PC-9 (cell line): ENCODE data around the gene MAML3. TPM values are rescaled to one million over a fixed set of nuclear protein-coding genes. Genes with fewer than 3 reads are reported as not detected.

Experiments used
- Bru-seq: library from RNA; stranded (reverse); fragments of 400-500 nt; gene quantifications from one replicate; lab custom pipeline; 2021; lab: Mats Ljungman, UMichigan
- BruChase-seq, 2 experiments: library from RNA; stranded (reverse); fragments of 400-500 nt; gene quantifications; one replicate each; lab custom pipeline; 2021; lab: Mats Ljungman, UMichigan
- BruUV-seq: library from RNA; stranded (reverse); fragments of 400-500 nt; replicated peaks from 2 replicates; lab custom pipeline; 2021; lab: Mats Ljungman, UMichigan
- CTCF ChIA-PET: fragments of 300-600 bp; sonication (Branson Sonifier 250); formaldehyde crosslinking; loops from one replicate; lab custom pipeline; 2022; ENCODE audit warnings: antibody characterized with exemption; lab: Charles Lee
- POLR2A ChIA-PET: fragments of 300-600 bp; sonication (Branson Sonifier 250); formaldehyde crosslinking; loops from one replicate; lab custom pipeline; 2022; ENCODE audit warnings: antibody characterized with exemption; ENCODE audit not compliant: unreplicated experiment; lab: Charles Lee
- DNase-seq, 2 experiments: peaks; one replicate each; pipeline versions ENCODE4 v3.0.0 to v3.0.0-alpha.2; 2015 to 2022; ENCODE audit warnings: mixed read lengths in 1 of 2
- H2AFZ ChIP-seq: fragments of 200-600 bp; sonication (generic); 2 replicates; pipeline ENCODE4 v1.8.1; 2017; ENCODE audit warnings: antibody characterized with exemption
- H3F3A ChIP-seq: fragments of 200-600 bp; sonication (generic); 2 replicates; pipeline ENCODE4 v1.8.1; 2017; ENCODE audit warnings: antibody characterized with exemption, mild to moderate bottlenecking, low read depth; ENCODE audit not compliant: insufficient read depth
- H3K27ac ChIP-seq: fragments of 200-600 bp; sonication (generic); 2 replicates; pipeline ENCODE4 v1.6.1; 2016; ENCODE audit warnings: mixed run types
- H3K27me3 ChIP-seq: fragments of 200-600 bp; sonication (generic); 2 replicates; pipeline ENCODE4 v1.6.1; 2016; ENCODE audit warnings: low read depth, mixed run types; ENCODE audit not compliant: insufficient read depth
- H3K36me3 ChIP-seq: fragments of 200-600 bp; sonication (generic); 2 replicates; pipeline ENCODE4 v1.6.1; 2016; ENCODE audit warnings: low read depth, mixed run types
- H3K4me1 ChIP-seq: fragments of 200-600 bp; sonication (generic); replicated peaks from 2 replicates; pipeline ENCODE4 v1.6.1; 2016; ENCODE audit warnings: mixed run types; ENCODE audit not compliant: insufficient read depth
- H3K4me2 ChIP-seq: fragments of 200-600 bp; sonication (generic); 2 replicates; pipeline ENCODE4 v1.6.1; 2017; ENCODE audit warnings: mixed run types
- H3K4me3 ChIP-seq: fragments of 200-600 bp; sonication (generic); 2 replicates; pipeline ENCODE4 v1.6.1; 2016; ENCODE audit warnings: mixed run types
- H3K79me2 ChIP-seq: fragments of 200-600 bp; sonication (generic); 2 replicates; pipeline ENCODE4 v1.6.1; 2017; ENCODE audit warnings: low read depth, mixed run types
- H3K9me2 ChIP-seq: fragments of 200-600 bp; sonication (generic); 2 replicates; pipeline ENCODE4 v1.8.1; 2017; ENCODE audit warnings: mild to moderate bottlenecking; ENCODE audit not compliant: insufficient read depth
- H3K9me3 ChIP-seq: fragments of 200-600 bp; sonication (generic); 2 replicates; pipeline ENCODE4 v1.8.1; 2016; ENCODE audit warnings: low read depth; ENCODE audit not compliant: insufficient read depth
- H4K20me1 ChIP-seq: fragments of 200-600 bp; sonication (generic); 2 replicates; pipeline ENCODE4 v1.8.1; 2017; ENCODE audit not compliant: insufficient read depth
- EZH2 ChIP-seq: fragments of 200-600 bp; sonication (generic); IDR thresholded peaks from 2 replicates; pipeline ENCODE4 v1.8.0; 2017; ENCODE audit warnings: antibody characterized with exemption, low read depth
- intact Hi-C: fragments of 100-400 bp; cut with micrococcal nuclease; formaldehyde crosslinking; loops from one replicate; pipeline ENCODE4 v1.10.0; 2022; ENCODE audit not compliant: unreplicated experiment
- long read RNA-seq: library from polyadenylated mRNA; stranded (forward); transcript quantifications from one replicate; pipeline ENCODE4 v2.0.0, GENCODE V29; 2022
- total RNA-seq: library from RNA; stranded (reverse); gene quantifications from 2 replicates; pipeline ENCODE4 v1.2.3, GENCODE V29; 2021
- TF ChIP-seq, protein P1 (sequence below): fragments of 200-600 bp; sonication (generic); conservative IDR thresholded peaks from 2 replicates; pipeline ENCODE4 v1.6.1; 2017; ENCODE audit warnings: mixed run types, antibody characterized with exemption, mild to moderate bottlenecking, moderate library complexity

Gene MAML3
- total RNA-seq (10.5 and 15.2 TPM in 2 replicates), Bru-seq, nascent RNA (percentile 76 among the genes with signal in this experiment), BruChase-seq, experiment 1, labeled RNA remaining after a 2-hour chase (percentile 78 among the genes with signal in this experiment), BruChase-seq, experiment 2, labeled RNA remaining after a 6-hour chase (percentile 67 among the genes with signal in this experiment)
- long read RNA-seq, full-length matches to known transcripts = 3 of 20 reads
- long read RNA-seq, partial matches to known transcripts = 1 of 20 reads
- long read RNA-seq, other reads (novel, unspliced or antisense) = 16 of 20 reads

DNA sequence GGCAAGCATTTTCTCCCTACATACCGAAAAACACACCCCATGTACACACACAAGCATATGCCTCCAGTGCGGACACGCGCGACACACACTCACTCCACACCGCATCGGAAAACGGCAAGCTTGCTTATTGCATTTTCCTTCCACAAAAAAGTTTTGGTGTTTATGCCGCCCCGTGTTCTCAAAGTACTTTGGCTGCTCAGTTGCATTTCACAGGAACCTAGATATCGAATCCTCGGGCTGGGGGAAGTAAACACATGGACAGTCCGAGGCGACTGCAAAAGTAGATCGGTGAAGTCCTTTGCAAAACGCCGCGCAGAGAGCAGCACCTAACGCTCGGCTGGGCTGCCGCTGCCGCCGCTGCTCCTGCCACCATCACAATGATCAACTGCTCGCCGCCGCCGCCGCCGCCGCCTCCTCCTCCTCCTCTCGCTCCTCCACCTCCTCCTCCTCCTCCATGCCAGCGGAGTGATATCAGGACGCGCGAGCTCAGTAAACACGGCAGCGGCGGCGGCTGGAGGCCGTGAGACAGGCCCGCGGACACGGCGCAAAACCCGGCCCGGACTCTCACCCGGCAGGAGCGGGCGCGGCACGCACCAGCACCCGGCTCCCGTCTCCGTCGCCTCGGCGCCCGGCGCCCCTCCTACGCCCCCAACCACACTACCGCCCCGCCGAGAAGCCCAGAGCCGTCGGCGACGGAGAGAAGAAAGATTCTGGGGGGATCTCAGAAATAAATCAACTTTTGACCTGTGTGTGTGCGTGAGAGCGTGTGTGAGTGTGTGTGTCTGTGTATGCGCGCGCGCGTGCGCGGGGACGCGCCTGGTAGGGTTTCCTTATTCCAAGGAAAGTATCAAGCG lies at the start of gene MAML3:
Gene MAML3 (minus strand): TSS at position 467 of the 854 bp plus-strand sequence. CDS start 857 bp downstream, outside the sequence.
- Histone ChIP-seq H3K9me3 (no peaks in the 10 kb centered on the region), H3F3A (peaks cover 16% of the 10 kb centered on the region), H3K4me2 (peak within 1 kb of the TSS; percentile 77), H3K27ac (peak within 1 kb of the TSS; percentile 100), H3K4me1 (peaks cover 19% of the 10 kb centered on the region), H3K4me3 (peak within 1 kb of the TSS; percentile 87), H3K27me3 (no peaks in the 10 kb centered on the region), H3K79me2 (peaks cover 26% of the 10 kb centered on the region), H4K20me1 (no peaks in the 10 kb centered on the region), H3K9me2 (no peaks in the 10 kb centered on the region), H2AFZ (peak within 1 kb of the TSS; percentile 78), H3K36me3 (no peaks in the 10 kb centered on the region; the same call in 1 of the 2 replicates)
- TF ChIP-seq EZH2 = no peak
- TF ChIP-seq, protein P1, sequence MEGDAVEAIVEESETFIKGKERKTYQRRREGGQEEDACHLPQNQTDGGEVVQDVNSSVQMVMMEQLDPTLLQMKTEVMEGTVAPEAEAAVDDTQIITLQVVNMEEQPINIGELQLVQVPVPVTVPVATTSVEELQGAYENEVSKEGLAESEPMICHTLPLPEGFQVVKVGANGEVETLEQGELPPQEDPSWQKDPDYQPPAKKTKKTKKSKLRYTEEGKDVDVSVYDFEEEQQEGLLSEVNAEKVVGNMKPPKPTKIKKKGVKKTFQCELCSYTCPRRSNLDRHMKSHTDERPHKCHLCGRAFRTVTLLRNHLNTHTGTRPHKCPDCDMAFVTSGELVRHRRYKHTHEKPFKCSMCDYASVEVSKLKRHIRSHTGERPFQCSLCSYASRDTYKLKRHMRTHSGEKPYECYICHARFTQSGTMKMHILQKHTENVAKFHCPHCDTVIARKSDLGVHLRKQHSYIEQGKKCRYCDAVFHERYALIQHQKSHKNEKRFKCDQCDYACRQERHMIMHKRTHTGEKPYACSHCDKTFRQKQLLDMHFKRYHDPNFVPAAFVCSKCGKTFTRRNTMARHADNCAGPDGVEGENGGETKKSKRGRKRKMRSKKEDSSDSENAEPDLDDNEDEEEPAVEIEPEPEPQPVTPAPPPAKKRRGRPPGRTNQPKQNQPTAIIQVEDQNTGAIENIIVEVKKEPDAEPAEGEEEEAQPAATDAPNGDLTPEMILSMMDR = no peak
- POLR2A ChIA-PET = interaction anchor here (0.5 to 0.7 kb wide), 6 partner anchors 55 to 448 kb away, joined by 3 to 6 read pairs (median 4); no protein-coding TSS in a partner anchor
- TSS peak; percentile 42 for BruUV-seq
- CTCF ChIA-PET = interaction anchor here (0.6 to 1.4 kb wide), 2 partner anchors 82 to 108 kb away, joined by 3 to 4 read pairs; no protein-coding TSS in a partner anchor
- DNase-seq = peak; percentile 74 to 92
- intact Hi-C loops = loop anchor here (1.0 to 10.0 kb wide), 6 partner anchors 33 to 701 kb away; no protein-coding TSS in a partner anchor

DNA sequence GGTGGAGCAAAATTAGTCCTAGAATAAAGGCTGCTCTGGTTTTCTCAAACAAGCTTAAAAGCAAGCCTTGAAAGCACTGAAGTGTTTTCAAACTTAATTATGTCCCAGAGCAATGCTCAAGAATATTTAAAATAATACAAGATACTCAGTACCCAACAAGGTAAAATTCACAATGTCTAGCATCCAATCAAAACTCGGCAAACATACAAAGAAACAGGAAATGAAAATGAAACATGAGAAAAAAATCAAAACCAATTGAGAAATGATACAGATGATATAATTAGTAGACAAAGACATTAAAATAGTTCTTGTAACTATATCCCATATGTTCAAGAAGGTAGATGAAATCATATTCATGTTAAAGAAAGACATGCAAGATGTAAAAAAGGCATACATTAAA lies 45.0 kb upstream of the MAML3 start:
- TF ChIP-seq, protein P1 = no peak
- TF ChIP-seq EZH2 = no peak

DNA sequence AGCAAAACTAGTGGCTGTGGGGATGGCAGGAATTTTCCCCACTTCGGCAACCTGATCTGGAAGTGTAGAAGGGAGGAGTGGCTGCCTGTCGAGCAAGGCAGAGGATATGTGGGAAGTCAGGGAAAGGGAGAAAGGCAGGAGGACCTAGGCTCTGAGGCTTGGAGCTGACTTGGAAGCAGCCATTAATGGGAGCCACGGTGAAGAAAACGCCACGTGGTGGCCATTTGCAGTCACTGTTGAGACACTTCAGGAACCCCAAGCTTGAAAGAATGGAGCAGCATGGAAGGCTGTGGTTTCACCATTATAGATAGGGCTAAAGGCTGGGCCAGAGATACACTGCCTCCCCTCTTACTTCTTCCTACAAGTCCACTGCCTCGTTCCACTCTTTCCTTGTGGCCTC lies 41.8 kb upstream of the MAML3 start:
- Histone ChIP-seq H4K20me1 (no peaks in the 10 kb centered on the region; the same call in 1 of the 2 replicates), H3K4me2 (no peak overlapping the region), H2AFZ (no peak overlapping the region), H3K9me2 (no peaks in the 10 kb centered on the region), H3K79me2 (no peaks in the 10 kb centered on the region), H3K27ac (no peak overlapping the region), H3F3A (no peaks in the 10 kb centered on the region), H3K9me3 (no peaks in the 10 kb centered on the region), H3K27me3 (no peaks in the 10 kb centered on the region), H3K4me1 (no peaks in the 10 kb centered on the region), H3K36me3 (no peaks in the 10 kb centered on the region), H3K4me3 (no peak overlapping the region)
- POLR2A ChIA-PET = no interaction called here
- CTCF ChIA-PET = no interaction called here
- no peak for DNase-seq
- TF ChIP-seq, protein P1 = no peak
- no peak for TF ChIP-seq EZH2
- BruUV-seq = no TSS peak
- intact Hi-C loops = no loop called here

More for the DNA sequence above, 45.0 kb upstream of the MAML3 start:
- CTCF ChIA-PET = no interaction called here
- POLR2A ChIA-PET = no interaction called here
- Histone ChIP-seq H4K20me1 (no peaks in the 10 kb centered on the region), H3K9me2 (no peaks in the 10 kb centered on the region), H3K4me3 (no peak overlapping the region), H2AFZ (no peak overlapping the region), H3K27me3 (no peaks in the 10 kb centered on the region), H3K79me2 (no peaks in the 10 kb centered on the region), H3K4me2 (no peak overlapping the region), H3K36me3 (no peaks in the 10 kb centered on the region), H3K9me3 (no peaks in the 10 kb centered on the region), H3K4me1 (no peaks in the 10 kb centered on the region), H3K27ac (no peak overlapping the region), H3F3A (no peaks in the 10 kb centered on the region)
- BruUV-seq = no TSS peak
- DNase-seq = no peak
- intact Hi-C loops = no loop called here
